GM12878 (cell line): ENCODE measurements around the gene DLG4. TPM values are rescaled to one million over a fixed set of nuclear protein-coding genes. Genes with fewer than 3 reads are reported as not detected.

Source experiments
- ATAC-seq: fragments of 200-7000 bp; cut with Tn5 transposase; 3 replicates; pipeline ENCODE4 v1.9.1; 2020; ENCODE audit warnings: mild to moderate bottlenecking, moderate library complexity
- BruUV-seq: library from RNA; stranded (reverse); fragments of 400-500 nt; replicated peaks from 2 replicates; lab custom pipeline; 2021; lab: Mats Ljungman, UMichigan
- CTCF ChIA-PET: fragments of 300-600 bp; sonication (Branson Sonifier 250); formaldehyde crosslinking; extraction: SDS; loops from one replicate; lab custom pipeline; 2021; ENCODE audit warnings: inconsistent platforms; lab: Yijun Ruan, JAX
- POLR2A ChIA-PET: fragments of 350-600 bp; formaldehyde crosslinking; extraction: SDS; loops from one replicate; lab custom pipeline; 2021; ENCODE audit warnings: inconsistent platforms; lab: Charles Lee
- RAD21 ChIA-PET: fragments of 300-600 bp; sonication (Branson Sonifier 250); formaldehyde crosslinking; loops from one replicate; lab custom pipeline; 2023; ENCODE audit warnings: antibody characterized with exemption; ENCODE audit not compliant: unreplicated experiment; lab: Charles Lee
- SMC1A ChIA-PET: fragments of 300-600 bp; sonication (Branson Sonifier 250); formaldehyde crosslinking; loops from one replicate; lab custom pipeline; 2023; ENCODE audit not compliant: unreplicated experiment, uncharacterized antibody; lab: Charles Lee
- DNase-seq: peaks from one replicate; pipeline ENCODE4 v3.0.0-alpha.2; 2011; ENCODE audit warnings: low read depth, low spot score
- FAIRE-seq: peaks from 3 replicates; lab custom pipeline; 2011; peaks lifted over from hg19 to GRCh38; lab: Jason Lieb, UNC
- H2AFZ ChIP-seq: 2 replicates; pipeline ENCODE4 v1.6.0; 2011; ENCODE audit warnings: low read depth, low read length, control low read depth; ENCODE audit not compliant: control insufficient read depth
- H3K27ac ChIP-seq: 2 replicates; pipeline ENCODE4 v1.5.1; 2011; ENCODE audit warnings: control low read depth; ENCODE audit not compliant: control insufficient read depth, insufficient read depth
- H3K27me3 ChIP-seq, 2 experiments: replicated peaks in 1 of 2; 2 replicates each; pipeline versions ENCODE4 v1.6.0 to v1.6.1; 2011; ENCODE audit warnings: low read length in 1 of 2; ENCODE audit not compliant: control insufficient read depth in 2 of 2, insufficient read depth in 2 of 2
- H3K36me3 ChIP-seq, 2 experiments: 2 replicates each; pipeline ENCODE4 v1.5.1; 2011; ENCODE audit warnings: low read length in 1 of 2; ENCODE audit not compliant: control insufficient read depth in 2 of 2, insufficient read depth in 2 of 2
- H3K4me1 ChIP-seq: 2 replicates; pipeline ENCODE4 v1.6.1; 2011; ENCODE audit warnings: mild to moderate bottlenecking, low read length, moderate library complexity, mixed read lengths; ENCODE audit not compliant: control insufficient read depth, insufficient read depth
- H3K4me2 ChIP-seq: 2 replicates; pipeline ENCODE4 v1.6.0; 2011; ENCODE audit warnings: control low read depth; ENCODE audit not compliant: control insufficient read depth, insufficient read depth
- H3K4me3 ChIP-seq: fragments of 200-600 bp; sonication (generic); 2 replicates; pipeline ENCODE4 v1.5.1; 2016
- H3K79me2 ChIP-seq: 2 replicates; pipeline ENCODE4 v1.6.0; 2011; ENCODE audit warnings: low read length; ENCODE audit not compliant: control insufficient read depth, insufficient read depth
- H3K9ac ChIP-seq: 2 replicates; pipeline ENCODE4 v1.8.0; 2011; ENCODE audit warnings: low read length, control low read depth, mixed read lengths; ENCODE audit not compliant: control insufficient read depth, insufficient read depth
- H3K9me3 ChIP-seq: replicated peaks from 3 replicates; pipeline ENCODE4 v1.5.1; 2011; ENCODE audit warnings: mild to moderate bottlenecking, low read length; ENCODE audit not compliant: control insufficient read depth, insufficient read depth
- H4K20me1 ChIP-seq: 2 replicates; pipeline ENCODE4 v1.6.0; 2011; ENCODE audit not compliant: control insufficient read depth, insufficient read depth
- CEBPZ ChIP-seq: fragments of 150-350 bp; IDR thresholded peaks from 2 replicates; pipeline ENCODE4 v1.6.1; 2016; ENCODE audit warnings: low read depth, low read length
- E2F8 ChIP-seq: fragments of 450-650 bp; IDR thresholded peaks from 2 replicates; pipeline ENCODE4 v1.6.1; 2018; ENCODE audit warnings: mild to moderate bottlenecking, low read depth, moderate library complexity; ENCODE audit not compliant: partially characterized antibody
- POU2F2 ChIP-seq: IDR thresholded peaks from 3 replicates; pipeline ENCODE4 v1.6.1; 2011; ENCODE audit warnings: low read depth, mild to moderate bottlenecking, low read length, borderline replicate concordance
- WGBS: methylation state at CpG from one replicate; pipeline ENCODE4 v1.1.6; 2016; ENCODE audit warnings: low lambda C conversion rate; ENCODE audit not compliant: insufficient replicate concordance, insufficient coverage; ENCODE audit errors: missing lambda C conversion rate; 5-methylcytosine and 5-hydroxymethylcytosine counted together
- in situ Hi-C: fragments of 300-500 bp; cut with MboI; formaldehyde crosslinking; loops from 9 replicates; pipeline ENCODE4 v1.14.3; 2018; ENCODE audit warnings: mixed read lengths
- intact Hi-C: fragments of 100-400 bp; cut with micrococcal nuclease; formaldehyde crosslinking; loops from one replicate; pipeline ENCODE4 v1.14.2; 2022; ENCODE audit not compliant: unreplicated experiment
- polyA plus RNA-seq, 11 experiments: library from polyadenylated mRNA; depleted of rRNA in 4 of 11; unstranded in 6 of 11; stranded (reverse) in 5 of 11; fragments of >200 nt; fragmentation: Nextera tagmentation in 4 of 11; fragmentation: Illumina TruSeq in 1 of 11; extraction: Ambion mirVana in 4 of 11; extraction: Trizol in 1 of 11; gene quantifications; 1 replicate in 1 of 11; 2 replicates in 10 of 11; pipeline versions ENCODE4 v1.2.1 to v1.2.3, GENCODE V29; 2011 to 2016; ENCODE audit warnings: inconsistent platforms in 2 of 11, missing spikeins in 2 of 11, low read depth in 1 of 11
- total RNA-seq, 4 experiments: library from RNA; depleted of rRNA in 3 of 4; stranded (reverse); fragments of >200 nt in 3 of 4; fragmentation: Illumina TruSeq in 1 of 4; extraction: Trizol in 1 of 4; gene quantifications; 2 replicates each; pipeline versions ENCODE4 v1.2.1 to v1.2.3, GENCODE V29; 2013 to 2021
- TF ChIP-seq, protein P1 (sequence below): fragments of 450-650 bp; IDR thresholded peaks from 2 replicates; pipeline ENCODE4 v1.6.1; 2017; ENCODE audit warnings: mild to moderate bottlenecking, moderate library complexity

Gene DLG4
- total and polyA plus RNA-seq, 10 of the 15 experiments (the other 5 are each of a cell fraction or from before 2014, with no cell fraction given) = 0.07 to 4.1 (median 1.3) TPM

- in situ Hi-C loops = no loop called here
- intact Hi-C loops = no loop called here
- Histone ChIP-seq H3K4me1 (no peaks in the 10 kb centered on the region), H4K20me1 (no peaks in the 10 kb centered on the region), H3K9me3 (no peaks in the 10 kb centered on the region), H3K4me3 (no peak overlapping the region), H3K27me3 (no peaks in the 10 kb centered on the region), H3K36me3 (no peaks in the 10 kb centered on the region), H3K9ac (no peak overlapping the region), H3K79me2 (no peaks in the 10 kb centered on the region), H3K4me2 (no peak overlapping the region), H3K27ac (no peak overlapping the region), H2AFZ (no peak overlapping the region)
- 50% methylated on average over 6 of the region's 12 CpGs for WGBS
- no TSS peak for BruUV-seq
- FAIRE-seq (no peak), DNase-seq (no peak), ATAC-seq (no peak)
- ChIA-PET CTCF (no interaction called here), RAD21 (no interaction called here), POLR2A (no interaction called here), SMC1A (no interaction called here)
- TF ChIP-seq CEBPZ = no peak
- no peak for TF ChIP-seq POU2F2
- TF ChIP-seq, protein P1, sequence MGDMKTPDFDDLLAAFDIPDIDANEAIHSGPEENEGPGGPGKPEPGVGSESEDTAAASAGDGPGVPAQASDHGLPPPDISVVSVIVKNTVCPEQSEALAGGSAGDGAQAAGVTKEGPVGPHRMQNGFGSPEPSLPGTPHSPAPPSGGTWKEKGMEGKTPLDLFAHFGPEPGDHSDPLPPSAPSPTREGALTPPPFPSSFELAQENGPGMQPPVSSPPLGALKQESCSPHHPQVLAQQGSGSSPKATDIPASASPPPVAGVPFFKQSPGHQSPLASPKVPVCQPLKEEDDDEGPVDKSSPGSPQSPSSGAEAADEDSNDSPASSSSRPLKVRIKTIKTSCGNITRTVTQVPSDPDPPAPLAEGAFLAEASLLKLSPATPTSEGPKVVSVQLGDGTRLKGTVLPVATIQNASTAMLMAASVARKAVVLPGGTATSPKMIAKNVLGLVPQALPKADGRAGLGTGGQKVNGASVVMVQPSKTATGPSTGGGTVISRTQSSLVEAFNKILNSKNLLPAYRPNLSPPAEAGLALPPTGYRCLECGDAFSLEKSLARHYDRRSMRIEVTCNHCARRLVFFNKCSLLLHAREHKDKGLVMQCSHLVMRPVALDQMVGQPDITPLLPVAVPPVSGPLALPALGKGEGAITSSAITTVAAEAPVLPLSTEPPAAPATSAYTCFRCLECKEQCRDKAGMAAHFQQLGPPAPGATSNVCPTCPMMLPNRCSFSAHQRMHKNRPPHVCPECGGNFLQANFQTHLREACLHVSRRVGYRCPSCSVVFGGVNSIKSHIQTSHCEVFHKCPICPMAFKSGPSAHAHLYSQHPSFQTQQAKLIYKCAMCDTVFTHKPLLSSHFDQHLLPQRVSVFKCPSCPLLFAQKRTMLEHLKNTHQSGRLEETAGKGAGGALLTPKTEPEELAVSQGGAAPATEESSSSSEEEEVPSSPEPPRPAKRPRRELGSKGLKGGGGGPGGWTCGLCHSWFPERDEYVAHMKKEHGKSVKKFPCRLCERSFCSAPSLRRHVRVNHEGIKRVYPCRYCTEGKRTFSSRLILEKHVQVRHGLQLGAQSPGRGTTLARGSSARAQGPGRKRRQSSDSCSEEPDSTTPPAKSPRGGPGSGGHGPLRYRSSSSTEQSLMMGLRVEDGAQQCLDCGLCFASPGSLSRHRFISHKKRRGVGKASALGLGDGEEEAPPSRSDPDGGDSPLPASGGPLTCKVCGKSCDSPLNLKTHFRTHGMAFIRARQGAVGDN = no peak
- TF ChIP-seq E2F8 = no peak
These were observed 27.2 kb downstream of the DLG4 start for GRCh38 chr17:7192271-7192937.
